Activated CD4-positive, alpha-beta T cell treated with anti-CD3 and anti-CD28 coated beads, Interleukin-2, amount 50 U/mL, for 4 hours (primary cell): Measurements from ENCODE around the gene PLXNA4.

Experiments
- DNase-seq, 2 experiments: peaks; one replicate each; pipeline ENCODE4 v3.0.0-alpha.2; 2020

The PLXNA4 gene

DNA sequence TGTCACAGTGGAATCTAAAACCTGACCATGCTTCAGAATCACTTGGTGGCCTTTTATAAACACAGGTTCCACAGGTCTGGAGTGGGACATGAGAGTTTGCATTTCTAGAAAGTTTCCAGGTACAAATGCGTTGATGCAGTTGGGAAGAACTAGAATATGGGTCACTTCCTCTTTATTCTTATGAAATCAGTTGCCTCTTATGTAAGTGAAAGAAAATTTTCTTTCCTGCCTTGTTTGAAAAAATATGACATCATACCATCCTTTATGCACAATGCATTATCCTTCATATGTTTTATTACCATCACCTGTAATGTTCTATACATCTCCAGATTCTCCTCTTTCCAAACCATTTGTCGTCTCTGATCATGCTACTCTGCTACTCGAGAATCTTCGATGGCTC is 44.0 kb downstream of the PLXNA4 start:
- no peak for DNase-seq

DNA sequence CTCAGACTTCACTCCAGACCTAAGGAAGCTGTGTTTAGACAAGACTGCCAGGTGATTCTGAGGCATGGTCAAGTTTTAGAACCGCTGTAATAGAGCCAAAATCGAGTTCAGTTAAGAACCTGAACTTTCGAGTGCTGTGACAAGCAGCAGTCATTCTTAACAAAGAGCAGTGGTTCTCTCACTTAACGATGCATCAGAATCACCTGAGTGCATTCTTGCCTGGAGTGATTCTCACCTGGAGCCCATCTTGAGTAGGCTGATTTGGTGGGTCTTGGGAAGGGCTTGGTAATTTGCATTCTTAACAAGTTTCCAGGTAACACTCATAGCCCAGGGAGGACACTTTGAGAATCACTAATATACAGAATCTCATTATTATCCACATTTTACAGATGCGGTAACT is 44.7 kb downstream of the PLXNA4 start:
- DNase-seq: no peak

DNA sequence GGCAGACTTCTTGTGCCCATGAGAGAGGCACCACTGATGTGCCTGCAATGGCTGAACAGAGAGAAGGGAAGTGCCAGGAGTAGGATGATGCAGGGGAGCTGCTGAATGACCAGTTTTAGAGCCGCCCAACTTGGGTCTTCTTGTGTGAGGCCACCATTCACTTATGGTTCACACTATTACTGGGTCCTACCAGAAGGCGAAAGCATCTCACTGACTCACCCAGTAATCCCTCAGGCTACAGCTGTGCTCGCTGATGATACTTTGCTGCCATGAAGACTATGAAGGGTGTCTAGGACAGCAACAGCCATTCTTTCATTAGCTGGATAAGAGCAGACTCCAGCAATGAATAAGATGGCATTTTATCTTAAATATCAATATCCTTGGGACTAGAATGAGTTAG is 47.6 kb downstream of the PLXNA4 start:
- DNase-seq: no peak

DNA sequence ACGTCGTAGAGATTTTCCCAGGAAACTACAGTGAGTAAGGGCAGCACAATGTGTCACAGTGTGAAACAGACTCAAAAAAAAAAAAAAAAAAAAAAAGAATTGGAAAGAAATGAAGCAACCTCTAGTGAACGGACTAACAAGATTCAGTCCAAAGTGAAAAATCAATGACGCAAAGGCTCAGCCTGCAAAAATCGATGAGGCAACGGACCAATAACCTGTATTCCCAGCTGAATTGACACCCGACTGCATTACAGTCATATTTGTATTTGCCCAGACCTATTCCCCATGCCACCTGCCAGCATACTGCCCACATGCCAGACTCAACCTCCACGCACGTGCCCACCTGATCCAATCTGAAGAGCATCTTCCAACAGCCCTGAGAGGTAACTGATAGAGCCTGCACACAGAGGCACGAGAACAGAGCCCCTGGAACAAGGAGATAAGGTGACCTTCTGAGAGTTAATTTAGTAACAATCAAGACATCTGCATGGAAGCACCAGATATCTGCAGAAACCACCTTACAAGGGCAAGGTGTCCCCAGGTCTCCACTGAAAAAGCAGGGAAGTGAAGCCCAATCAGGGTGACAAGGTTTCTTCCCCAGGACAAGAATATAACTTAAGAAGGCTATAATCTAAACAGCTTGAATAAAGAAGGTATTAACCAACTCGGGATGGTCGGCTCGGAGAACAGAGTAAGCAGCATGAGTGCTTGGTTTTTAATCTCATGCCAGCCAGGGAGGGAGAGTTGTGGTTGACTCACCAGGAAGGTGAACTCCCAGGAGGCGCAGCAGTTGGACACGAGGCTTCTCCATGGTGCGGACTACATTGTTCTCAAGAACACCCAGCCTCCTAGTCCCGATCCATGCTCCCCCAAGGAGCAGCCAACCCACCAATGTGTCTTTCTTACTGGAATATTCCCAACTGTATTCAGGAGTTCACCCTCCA is 48.5 kb downstream of the PLXNA4 start:
- no peak for DNase-seq

DNA sequence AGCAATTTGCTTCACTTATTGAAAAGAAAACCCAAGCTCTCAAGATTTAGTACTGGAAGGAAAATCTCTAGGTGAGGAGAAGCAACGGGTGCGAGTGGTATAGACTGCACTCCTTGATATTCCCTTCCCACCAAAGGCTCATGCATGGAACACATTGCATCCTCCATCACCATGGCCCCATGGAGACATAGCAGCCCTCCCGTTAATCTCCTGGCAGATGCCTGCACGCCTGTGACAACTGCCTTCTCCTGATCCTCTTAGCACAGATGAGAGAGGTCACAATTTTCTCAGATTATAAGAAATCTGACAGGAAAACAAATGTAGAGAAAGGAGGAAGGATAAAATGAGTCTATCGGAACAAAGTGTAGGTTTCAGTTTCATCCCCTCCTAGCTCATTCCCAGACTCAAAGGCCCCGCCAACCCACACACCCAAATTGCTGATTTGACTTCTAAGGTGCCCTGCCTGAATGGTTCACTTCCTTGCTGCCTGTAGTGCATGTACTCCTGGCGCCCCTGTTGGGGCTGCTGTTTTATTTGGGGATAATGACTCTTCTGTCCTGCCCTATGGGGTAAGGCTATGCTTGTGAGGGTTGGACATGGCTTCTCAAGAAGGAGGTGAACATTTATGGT is 50.0 kb downstream of the PLXNA4 start:
- no peak for DNase-seq

DNA sequence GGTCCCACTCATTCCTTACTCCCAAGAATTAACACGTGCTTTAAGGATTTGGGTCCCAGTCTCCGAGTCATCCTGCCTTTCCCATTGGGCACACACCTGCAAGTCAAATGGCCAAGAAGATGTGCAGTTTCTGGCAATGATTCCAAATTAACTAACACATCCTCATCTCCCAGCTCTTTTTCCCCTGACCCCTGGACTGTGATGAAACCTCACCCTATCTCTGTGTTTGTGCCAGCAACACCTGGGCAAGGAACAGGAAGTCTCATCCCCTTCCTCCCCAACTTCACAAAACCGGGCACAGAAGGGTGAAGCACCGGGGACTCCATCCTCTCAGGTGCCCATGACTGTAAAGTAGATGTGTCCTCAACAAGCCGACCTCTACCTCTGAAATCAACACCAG is 54.8 kb downstream of the PLXNA4 start:
- DNase-seq: no peak

DNA sequence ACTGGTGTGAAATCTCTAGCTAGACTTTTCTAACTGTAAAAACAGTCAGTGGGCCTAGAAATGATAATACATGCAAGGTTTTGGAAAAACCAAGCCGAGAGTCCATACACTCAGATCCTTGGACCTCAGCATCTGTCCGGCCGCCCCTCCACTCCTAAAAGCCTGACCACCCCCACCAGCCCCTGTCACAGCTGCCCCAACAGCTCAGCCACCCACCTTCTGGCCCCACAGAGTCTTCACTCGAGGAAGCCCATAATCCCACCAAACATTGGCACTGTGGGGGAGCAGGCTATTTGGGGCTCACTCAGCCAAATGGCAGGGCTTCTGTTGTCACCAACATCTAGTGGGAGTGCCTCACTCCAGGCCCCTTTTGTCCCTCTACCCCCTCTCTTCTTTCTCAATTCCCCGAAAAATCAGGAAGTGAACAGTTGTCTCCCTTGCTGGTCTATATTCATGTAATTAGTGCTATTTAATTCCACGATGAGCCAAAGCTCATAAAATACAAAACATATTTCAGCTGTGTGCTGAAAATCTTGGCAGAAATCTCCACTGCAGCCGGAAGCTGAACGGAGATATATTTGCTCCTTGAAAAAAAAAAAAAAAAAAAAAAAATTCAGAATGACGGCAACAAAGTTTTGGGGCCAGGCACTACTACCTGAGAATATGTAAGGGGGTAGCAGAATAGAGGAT is 55.5 kb downstream of the PLXNA4 start:
- DNase-seq: no peak

DNA sequence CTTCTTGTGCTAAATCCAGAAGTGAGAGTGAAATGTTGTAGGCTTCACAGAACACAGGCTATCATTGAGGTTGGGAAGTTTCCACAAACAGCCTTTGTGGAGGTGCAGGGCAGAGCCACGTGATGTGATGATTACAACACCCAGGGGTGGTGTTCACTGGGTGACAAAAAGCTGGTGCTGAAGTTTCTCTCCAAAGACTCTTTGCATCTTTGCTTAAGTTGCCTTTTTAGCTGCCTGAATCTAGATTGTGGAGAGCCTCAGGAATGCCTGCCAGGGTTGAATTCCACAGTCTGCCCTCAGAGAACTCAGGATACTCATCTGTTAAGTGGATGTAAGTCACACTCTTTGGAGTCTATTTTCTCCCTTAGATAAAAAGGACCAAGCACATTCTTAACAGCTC is 56.3 kb downstream of the PLXNA4 start:
- DNase-seq: no peak

DNA sequence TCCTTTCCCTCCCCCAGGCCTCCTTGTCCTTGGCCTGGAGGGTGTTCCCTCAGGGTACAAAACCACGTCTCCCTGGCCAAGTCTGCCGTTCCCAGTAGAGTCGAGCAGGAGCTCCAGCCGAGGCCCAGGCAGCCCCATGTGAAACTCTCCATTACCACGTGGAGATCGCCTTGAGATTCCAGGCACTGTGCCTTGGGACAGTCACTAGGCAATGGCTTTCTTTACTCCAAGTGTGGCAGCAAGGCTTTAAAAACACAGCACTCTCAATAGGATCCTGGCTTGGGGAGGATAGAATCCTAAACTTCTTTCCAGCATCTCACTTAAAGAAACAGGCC is 57.5 kb downstream of the PLXNA4 start:
- no peak for DNase-seq

DNA sequence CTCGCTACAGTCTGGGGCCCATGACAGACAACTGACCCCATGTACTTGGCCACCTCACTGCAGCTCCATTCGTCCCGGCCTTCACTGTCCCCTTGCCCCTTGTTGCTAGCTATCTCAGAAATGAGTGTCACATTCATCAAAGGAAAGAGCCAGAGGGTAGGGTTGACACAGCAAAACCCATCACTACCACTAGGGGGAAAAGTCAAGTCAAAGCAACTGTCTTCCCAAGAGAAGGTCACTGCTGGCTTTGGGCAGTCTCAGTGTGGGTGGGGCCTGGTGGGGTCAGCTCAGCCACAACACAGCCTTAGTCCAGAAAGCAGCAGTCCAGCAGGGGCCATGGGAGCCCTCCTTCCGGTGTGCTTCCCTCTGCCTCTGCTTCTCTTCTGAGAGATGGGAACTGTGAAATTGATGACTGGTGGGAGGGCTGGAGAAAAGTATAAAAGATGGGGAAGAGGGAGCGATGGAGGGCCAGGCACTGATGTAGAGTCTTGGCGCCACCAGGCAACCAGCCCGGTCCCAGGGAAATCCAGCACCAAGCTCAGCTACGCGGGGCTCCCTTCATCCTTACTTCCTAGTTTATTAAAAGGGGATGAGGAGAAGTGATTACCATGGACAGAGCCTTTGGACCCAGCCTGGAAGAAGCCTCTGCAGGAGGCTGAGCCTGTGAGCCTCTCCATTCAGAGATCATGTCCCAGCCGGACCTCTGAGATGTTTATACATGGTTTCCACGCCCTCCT is 58.0 kb downstream of the PLXNA4 start:
- DNase-seq: no peak

DNA sequence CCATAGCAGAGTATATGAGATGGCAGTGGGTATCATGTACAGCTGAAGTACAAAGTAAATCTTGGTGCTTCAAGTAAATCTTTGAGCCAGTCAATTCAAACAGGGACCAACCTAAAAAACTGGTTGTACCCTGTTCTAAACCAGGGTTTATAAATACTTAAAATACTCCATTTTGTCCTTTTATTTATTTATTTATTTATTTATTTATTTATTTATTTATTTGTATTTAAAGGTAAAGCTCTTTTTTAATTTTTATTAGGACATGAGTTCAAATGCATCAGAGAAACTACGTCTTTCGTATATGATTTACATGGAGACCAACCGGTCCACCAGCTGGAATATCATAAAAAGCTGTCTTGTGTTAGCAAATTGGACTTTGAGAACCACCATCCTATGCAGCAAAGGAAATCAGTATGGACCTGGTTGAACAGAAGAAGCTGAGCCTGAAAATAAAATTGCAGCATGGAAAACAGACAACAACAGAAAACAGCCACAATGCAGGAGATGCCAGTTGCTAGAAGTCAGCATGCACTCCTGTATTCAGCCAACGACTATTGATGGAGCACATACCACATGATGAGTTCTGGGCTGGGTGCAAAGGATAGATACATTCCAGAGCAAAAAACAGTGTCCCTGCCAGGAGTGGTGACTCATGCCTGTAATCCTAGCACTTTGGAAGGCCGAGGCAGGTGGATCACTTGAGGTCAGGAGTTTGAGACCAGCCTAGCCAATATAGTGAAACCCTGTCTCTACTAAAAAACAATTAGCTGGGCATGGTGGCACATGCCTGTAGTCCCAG is 60.0 kb downstream of the PLXNA4 start:
- DNase-seq: no peak

DNA sequence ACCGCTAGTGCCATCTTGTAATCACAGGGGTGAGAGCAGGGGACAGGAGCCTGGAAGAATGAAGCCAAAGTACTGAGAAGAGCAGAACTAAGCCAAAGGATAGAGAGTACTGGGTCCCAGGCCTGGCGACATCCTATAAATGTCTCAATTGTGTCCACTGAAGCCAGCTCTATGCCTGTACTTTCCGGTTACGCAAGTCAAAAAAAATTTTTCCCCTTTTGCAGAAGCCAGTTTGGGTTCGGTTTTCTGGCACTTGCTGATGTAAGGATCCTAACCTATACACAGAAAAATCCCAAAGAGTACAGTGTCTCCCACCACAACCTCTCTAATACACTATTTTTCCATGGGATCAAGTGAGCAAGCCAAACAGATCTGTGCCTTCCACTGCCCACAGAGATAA is 61.1 kb downstream of the PLXNA4 start:
- no peak for DNase-seq

DNA sequence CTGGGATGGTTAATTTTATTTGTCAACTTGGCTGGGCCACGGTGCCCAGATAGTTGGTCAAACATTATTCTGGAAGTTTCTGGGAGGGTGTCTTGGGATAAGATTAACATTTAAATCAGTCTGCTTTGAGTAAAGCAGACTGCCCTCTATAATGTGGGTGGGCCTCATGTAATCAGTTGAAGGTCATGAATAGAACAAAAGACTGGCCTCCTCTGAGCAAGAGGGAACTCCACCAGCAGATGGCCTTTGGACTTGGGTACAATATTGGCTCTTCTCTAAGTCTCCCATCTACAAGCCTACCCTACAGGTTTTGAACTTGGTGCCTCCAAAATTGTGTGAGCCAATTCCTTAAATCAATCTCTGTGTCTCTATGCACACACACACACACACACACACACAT is 61.8 kb downstream of the PLXNA4 start:
- DNase-seq: no peak

DNA sequence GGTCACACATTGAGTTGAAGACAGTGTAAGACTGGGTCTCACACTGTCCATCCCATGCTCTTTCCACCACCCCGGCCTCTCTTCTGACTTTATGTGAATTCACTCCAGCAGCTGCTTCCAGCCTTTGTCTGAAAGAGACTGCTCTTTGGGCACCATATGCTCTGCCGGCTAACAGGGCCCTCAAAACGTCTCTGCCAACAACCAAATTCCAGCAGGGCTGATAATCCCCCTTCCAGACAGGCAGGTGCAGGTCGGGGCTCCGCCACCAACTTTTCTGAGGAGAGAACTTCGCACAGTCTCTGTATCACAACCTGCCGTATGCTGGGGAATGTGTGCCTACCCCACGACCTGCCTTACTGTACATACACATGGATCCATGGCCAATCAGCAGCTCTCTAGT is 64.3 kb downstream of the PLXNA4 start:
- no peak for DNase-seq

DNA sequence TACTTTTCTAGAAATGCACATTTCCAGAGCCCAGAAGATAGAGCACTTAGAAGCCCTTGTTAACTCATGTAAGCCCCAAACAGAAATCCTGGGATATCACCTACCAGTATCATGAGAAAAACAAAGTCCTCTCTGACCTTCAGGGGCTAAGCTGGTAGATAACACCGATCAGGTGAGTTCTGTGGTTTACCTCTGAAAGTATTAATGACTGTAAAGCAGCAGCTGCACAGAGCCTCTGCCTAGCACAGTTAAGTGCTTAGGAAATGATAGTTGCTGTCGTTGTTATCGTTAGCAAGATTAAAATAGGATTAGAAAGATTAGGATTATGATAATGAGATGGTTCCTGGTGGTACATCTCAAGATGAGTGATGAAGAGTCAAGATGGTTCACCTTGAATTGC is 64.9 kb downstream of the PLXNA4 start:
- DNase-seq: no peak

DNA sequence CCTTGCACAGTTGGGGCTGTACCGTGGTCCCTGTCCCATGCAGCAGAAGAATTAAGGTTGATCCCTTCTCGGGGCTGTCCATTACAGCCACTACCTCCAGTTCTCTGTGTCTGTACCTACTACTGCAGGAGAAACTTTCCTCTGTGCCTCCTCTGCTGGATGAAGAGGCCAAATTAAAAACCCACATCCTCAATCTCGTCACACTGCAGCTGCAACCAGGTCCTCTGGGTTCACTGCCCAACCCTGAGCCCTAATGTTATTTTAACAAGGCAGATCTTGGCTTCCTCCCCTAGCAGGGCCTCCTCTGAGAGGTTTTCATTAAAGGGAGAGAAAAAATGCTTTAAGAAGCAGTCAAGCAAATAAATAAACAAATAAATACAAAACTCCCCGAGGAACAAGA is 66.6 kb downstream of the PLXNA4 start:
- no peak for DNase-seq

DNA sequence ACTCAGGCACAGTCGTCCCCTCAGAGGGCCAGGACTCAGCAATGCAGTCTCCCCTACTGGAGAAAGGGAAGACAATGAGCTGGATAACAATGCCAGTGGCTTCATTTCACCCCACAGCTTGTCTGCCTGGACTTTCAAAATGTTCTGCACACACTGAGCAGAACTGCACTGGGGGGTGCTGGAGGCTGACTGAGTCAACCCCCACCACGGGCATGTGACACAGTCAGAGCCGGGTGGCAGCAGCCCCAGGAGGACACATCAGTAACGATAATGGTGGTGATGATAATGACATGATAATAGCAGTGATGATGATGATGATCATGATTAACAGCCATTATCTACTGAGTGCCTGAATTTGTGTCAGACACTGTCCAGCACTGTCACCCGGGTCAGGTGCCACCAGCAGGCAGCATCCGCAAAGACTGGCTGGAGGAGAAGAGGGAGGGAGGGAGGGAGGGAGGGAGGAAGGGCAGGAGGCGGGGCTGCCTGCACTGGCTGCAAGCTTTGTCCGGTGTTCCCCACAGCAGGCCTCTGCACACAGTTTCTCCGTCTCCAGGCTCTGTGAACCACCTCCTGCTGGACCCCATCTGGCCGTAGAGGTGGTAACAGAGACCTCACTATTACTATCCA is 67.4 kb downstream of the PLXNA4 start:
- DNase-seq: no peak

DNA sequence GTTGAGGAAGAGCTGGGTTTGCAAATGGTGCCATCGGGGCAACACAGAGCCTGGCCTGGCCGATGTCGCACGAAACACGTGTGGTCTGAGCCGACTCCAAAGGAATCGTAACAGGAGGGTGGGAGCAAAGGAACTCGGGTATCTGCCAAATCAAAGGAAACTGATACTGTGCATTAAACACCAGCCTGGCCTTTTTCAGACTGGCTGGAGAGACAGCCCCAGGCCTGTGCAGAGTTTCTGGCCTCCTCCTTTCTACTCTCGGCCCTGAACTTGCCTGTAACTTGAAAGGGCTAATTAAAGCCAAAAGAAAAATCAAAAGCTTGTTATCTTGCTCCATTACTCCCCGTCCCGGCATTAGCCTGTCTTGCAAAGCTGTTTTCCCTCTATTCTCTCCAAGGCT is 71.4 kb downstream of the PLXNA4 start:
- no peak for DNase-seq

DNA sequence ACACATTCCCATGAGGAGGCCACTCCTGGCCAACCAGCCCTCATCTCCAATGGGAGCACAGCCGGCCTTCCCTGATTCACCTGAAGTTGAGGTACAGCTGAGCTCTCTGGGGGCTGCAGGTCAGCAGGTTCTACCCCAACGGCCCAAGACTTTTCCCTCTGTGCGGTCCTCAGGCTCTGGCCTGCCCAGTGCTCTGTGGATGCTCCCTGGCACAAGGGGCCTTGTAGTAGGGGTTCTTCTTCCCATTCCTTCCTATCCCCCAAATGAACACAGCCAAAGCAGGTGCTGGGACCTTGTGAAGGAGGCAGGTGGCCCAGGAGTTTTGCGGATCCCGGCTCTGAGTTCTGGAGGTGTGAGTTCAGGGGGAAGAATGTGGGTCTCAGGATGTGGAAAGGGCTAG is 72.2 kb downstream of the PLXNA4 start:
- no peak for DNase-seq

DNA sequence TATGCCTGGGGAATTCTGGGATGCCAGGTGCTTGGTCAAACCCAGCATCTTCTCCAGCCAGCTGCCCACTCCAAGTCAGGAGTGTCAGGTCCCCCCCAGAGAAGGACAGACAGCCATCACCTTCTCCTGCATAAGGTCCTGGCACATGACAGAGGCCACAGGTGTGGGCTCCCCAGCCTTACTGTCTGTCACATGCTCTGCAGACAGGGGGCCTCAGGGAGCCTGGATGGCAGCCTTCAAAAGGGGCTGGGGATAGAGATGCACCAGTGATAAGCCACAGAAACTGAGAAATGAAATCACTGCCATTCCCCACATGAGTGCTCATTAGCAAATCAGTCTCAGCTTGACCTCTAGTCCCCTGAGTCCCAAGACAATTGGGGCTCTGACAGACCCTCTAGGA is 72.9 kb downstream of the PLXNA4 start:
- DNase-seq: no peak

DNA sequence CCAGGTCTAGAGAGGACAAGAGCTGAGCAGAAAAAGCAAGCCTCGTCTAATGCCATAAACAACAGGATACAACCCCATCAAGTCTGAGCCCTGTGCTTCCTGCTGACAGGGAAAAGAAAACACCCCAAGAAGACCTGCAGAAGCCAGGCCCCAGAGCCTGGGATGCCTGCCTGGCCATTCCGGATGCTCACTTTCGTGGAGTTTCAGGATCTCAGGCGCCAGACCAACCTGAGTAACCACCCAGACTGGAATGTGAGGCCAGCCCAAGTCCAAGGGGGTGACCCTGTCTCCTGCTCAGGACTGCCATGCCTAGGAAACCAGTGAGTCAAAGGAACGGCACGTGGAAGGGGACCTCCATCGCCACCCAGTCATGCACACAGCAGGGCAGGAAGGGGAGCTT is 74.3 kb downstream of the PLXNA4 start:
- DNase-seq: no peak
